HepG2 (cell line): ENCODE data around the gene HDGFL2. TPM values are rescaled to one million over a fixed set of nuclear protein-coding genes. Genes with fewer than 3 reads are reported as not detected.

Experiments used
- ARID2 ChIP-seq: sonication (generic); formaldehyde crosslinking; IDR thresholded peaks from 2 replicates; pipeline ENCODE4 v1.8.1; 2022; ENCODE audit warnings: mild to moderate bottlenecking, missing genetic modification reagents, borderline replicate concordance
- CBFB ChIP-seq: sonication (generic); formaldehyde crosslinking; IDR thresholded peaks from 2 replicates; pipeline ENCODE4 v1.4.0; 2020; ENCODE audit warnings: missing genetic modification reagents
- CBX1 ChIP-seq: IDR thresholded peaks from one replicate; pipeline ENCODE4 v1.6.1; 2016; ENCODE audit warnings: antibody characterized with exemption, low read depth
- ERF ChIP-seq: IDR thresholded peaks from 2 replicates; pipeline ENCODE4 v1.6.1; 2018; ENCODE audit warnings: missing biosample characterization, missing genetic modification reagents
- FLYWCH1 ChIP-seq: sonication (generic); formaldehyde crosslinking; IDR thresholded peaks from 2 replicates; pipeline ENCODE4 v1.8.1; 2023; ENCODE audit warnings: mild to moderate bottlenecking, missing genetic modification reagents
- FOXA3 ChIP-seq: IDR thresholded peaks from 2 replicates; pipeline ENCODE4 v1.6.1; 2016; ENCODE audit warnings: missing genetic modification reagents, missing compliant biosample characterization
- HOXD1 ChIP-seq: sonication (generic); formaldehyde crosslinking; IDR thresholded peaks from 2 replicates; pipeline ENCODE4 v1.5.0; 2020; ENCODE audit warnings: missing genetic modification reagents
- KMT2A ChIP-seq: sonication (generic); formaldehyde crosslinking; IDR thresholded peaks from 2 replicates; pipeline ENCODE4 v1.4.0; 2020; ENCODE audit warnings: missing genetic modification reagents
- NFKB2 ChIP-seq: sonication (generic); formaldehyde crosslinking; IDR thresholded peaks from 2 replicates; pipeline ENCODE4 v1.4.0; 2020; ENCODE audit warnings: missing genetic modification reagents, borderline replicate concordance
- PRMT3 ChIP-seq: sonication (generic); formaldehyde crosslinking; IDR thresholded peaks from 2 replicates; pipeline ENCODE4 v1.8.1; 2022; ENCODE audit warnings: low read depth, mild to moderate bottlenecking, moderate library complexity, missing genetic modification reagents, borderline replicate concordance
- RARA ChIP-seq: IDR thresholded peaks from 2 replicates; pipeline ENCODE4 v1.6.1; 2016; ENCODE audit warnings: missing genetic modification reagents, missing compliant biosample characterization
- SOX5 ChIP-seq: IDR thresholded peaks from 2 replicates; pipeline ENCODE4 v1.6.1; 2016; ENCODE audit warnings: borderline replicate concordance
- TCF12 ChIP-seq, 2 experiments: fragments of 450-650 bp in 1 of 2; sonication (generic) in 1 of 2; formaldehyde crosslinking in 1 of 2; IDR thresholded peaks; 2 replicates each; pipeline versions ENCODE4 v1.6.1 to v1.8.0; 2017 to 2022; ENCODE audit warnings: antibody characterized with exemption in 1 of 2, mild to moderate bottlenecking in 1 of 2, missing genetic modification reagents in 1 of 2, moderate library complexity in 1 of 2
- ZNF557 ChIP-seq: sonication (generic); formaldehyde crosslinking; IDR thresholded peaks from 2 replicates; pipeline ENCODE4 v1.4.0; 2020; ENCODE audit warnings: missing genetic modification reagents
- ZNF563 ChIP-seq: sonication (generic); formaldehyde crosslinking; IDR thresholded peaks from 2 replicates; pipeline ENCODE4 v1.8.0; 2022; ENCODE audit warnings: mild to moderate bottlenecking, moderate library complexity, missing genetic modification reagents
- ZNF670 ChIP-seq: sonication (generic); formaldehyde crosslinking; IDR thresholded peaks from 2 replicates; pipeline ENCODE4 v1.8.0; 2022; ENCODE audit warnings: mild to moderate bottlenecking, missing genetic modification reagents, borderline replicate concordance
- ZNF709 ChIP-seq: sonication (generic); formaldehyde crosslinking; IDR thresholded peaks from 2 replicates; pipeline ENCODE4 v1.5.0; 2020; ENCODE audit warnings: mild to moderate bottlenecking, missing genetic modification reagents
- ZNF883 ChIP-seq: sonication (generic); formaldehyde crosslinking; IDR thresholded peaks from 2 replicates; pipeline ENCODE4 v1.5.1; 2020; ENCODE audit warnings: mild to moderate bottlenecking, missing genetic modification reagents; ENCODE audit errors: not compliant biosample characterization
- polyA plus RNA-seq, 8 experiments: library from polyadenylated mRNA; depleted of rRNA in 3 of 8; stranded (reverse) in 7 of 8; unstranded in 1 of 8; fragments of >200 nt; fragmentation: Illumina TruSeq in 4 of 8; extraction: Trizol in 4 of 8; gene quantifications; 2 replicates each; pipeline versions ENCODE4 v1.2.1 to v1.2.3, GENCODE V29; 2011 to 2016; ENCODE audit warnings: low read depth in 4 of 8, missing spikeins in 1 of 8, mixed read lengths in 1 of 8; ENCODE audit not compliant: insufficient read depth in 1 of 8
- total RNA-seq, 5 experiments: library from RNA; depleted of rRNA; stranded (reverse); fragments of >200 nt; fragmentation: Illumina TruSeq; extraction: Trizol; gene quantifications; 2 replicates each; pipeline ENCODE4 v1.2.3, GENCODE V29; 2016; ENCODE audit warnings: low read depth in 1 of 5
- TF ChIP-seq, protein P1 (sequence below): sonication (generic); formaldehyde crosslinking; IDR thresholded peaks from 2 replicates; pipeline ENCODE4 v1.4.0; 2020; ENCODE audit warnings: low read depth, mild to moderate bottlenecking, missing genetic modification reagents
- TF ChIP-seq, protein P2 (sequence below): sonication (generic); formaldehyde crosslinking; IDR thresholded peaks from 2 replicates; pipeline ENCODE4 v1.8.0; 2022; ENCODE audit warnings: missing genetic modification reagents, mild to moderate bottlenecking, moderate library complexity, borderline replicate concordance
- TF ChIP-seq, protein P3 (sequence below): fragments of 450-650 bp; IDR thresholded peaks from 2 replicates; pipeline ENCODE4 v1.6.1; 2017; ENCODE audit warnings: mild to moderate bottlenecking
- TF ChIP-seq, protein P4 (sequence below): sonication (generic); formaldehyde crosslinking; conservative IDR thresholded peaks from 2 replicates; pipeline ENCODE4 v1.4.0; 2020; ENCODE audit warnings: missing genetic modification reagents

HDGFL2 gene
- total and polyA plus RNA-seq, 2 of the 13 experiments (the other 11 are each of a cell fraction or from before 2014, with no cell fraction given): 20.0 to 51.1 TPM

DNA sequence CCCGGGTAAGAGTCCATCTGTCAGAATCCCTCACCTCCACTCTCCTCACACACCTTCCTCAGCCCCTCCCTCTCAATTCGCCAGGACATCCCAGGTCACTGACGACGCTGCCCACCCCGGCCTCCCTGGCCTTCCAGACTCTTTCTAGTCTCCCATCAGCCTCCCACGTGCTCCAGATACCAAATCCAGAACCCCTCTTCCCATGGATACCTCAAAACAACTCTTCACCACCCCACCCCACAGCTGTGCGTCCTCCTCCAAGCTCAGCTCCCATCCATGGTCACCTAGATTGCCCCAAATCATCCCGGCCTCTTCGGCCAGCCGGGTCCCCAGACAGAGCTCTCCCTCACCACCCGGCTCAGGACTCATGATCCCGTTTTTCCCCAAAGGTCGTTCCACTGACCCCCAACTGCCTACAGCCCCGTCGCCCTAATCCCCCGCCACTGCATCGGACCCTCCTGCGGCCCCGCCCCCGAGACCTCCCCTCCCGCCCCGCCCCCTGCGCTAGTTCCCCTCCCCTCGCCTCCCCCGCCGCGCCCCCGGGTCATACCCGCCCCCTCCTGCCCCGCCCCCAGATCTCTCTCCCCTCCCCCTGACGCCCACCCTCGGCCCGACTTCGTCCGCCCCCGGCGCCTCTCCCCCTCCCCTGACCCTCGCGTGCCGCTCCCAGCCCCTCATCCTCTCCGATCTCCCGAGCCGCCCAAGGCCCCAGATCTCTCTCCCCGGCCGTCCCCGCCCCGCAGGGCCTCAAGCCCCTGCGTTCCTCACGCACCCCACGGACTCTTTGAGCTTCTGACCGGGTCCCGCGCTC, 15.0 kb upstream of the HDGFL2 start (continued):
- no peak for TF ChIP-seq ZNF557
- TF ChIP-seq SOX5 (CRISPR knock-in tag): no peak
- no peak for TF ChIP-seq TCF12 (IDR thresholded peaks at IDR 0.05)
- no peak for TF ChIP-seq TCF12 (CRISPR knock-in tag; IDR thresholded peaks at IDR 0.05)
- TF ChIP-seq, protein P1, sequence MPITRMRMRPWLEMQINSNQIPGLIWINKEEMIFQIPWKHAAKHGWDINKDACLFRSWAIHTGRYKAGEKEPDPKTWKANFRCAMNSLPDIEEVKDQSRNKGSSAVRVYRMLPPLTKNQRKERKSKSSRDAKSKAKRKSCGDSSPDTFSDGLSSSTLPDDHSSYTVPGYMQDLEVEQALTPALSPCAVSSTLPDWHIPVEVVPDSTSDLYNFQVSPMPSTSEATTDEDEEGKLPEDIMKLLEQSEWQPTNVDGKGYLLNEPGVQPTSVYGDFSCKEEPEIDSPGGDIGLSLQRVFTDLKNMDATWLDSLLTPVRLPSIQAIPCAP (CRISPR knock-in tag): no peak
- TF ChIP-seq ZNF563: peak; percentile 32; the same call in 1 of the 2 replicates
- TF ChIP-seq CBX1: no peak
- no peak for TF ChIP-seq FLYWCH1 (CRISPR knock-in tag)
- TF ChIP-seq ARID2: no peak
- no peak for TF ChIP-seq CBFB (CRISPR knock-in tag)
- peak; percentile 63 for TF ChIP-seq RARA (CRISPR knock-in tag)
- TF ChIP-seq, protein P2, sequence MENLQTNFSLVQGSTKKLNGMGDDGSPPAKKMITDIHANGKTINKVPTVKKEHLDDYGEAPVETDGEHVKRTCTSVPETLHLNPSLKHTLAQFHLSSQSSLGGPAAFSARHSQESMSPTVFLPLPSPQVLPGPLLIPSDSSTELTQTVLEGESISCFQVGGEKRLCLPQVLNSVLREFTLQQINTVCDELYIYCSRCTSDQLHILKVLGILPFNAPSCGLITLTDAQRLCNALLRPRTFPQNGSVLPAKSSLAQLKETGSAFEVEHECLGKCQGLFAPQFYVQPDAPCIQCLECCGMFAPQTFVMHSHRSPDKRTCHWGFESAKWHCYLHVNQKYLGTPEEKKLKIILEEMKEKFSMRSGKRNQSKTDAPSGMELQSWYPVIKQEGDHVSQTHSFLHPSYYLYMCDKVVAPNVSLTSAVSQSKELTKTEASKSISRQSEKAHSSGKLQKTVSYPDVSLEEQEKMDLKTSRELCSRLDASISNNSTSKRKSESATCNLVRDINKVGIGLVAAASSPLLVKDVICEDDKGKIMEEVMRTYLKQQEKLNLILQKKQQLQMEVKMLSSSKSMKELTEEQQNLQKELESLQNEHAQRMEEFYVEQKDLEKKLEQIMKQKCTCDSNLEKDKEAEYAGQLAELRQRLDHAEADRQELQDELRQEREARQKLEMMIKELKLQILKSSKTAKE (CRISPR knock-in tag): 0 out of 2 replicates have a peak, but pooled peaks have one; percentile 7
- no peak for TF ChIP-seq KMT2A (CRISPR knock-in tag)
- TF ChIP-seq ZNF709 (CRISPR knock-in tag): no peak
- TF ChIP-seq, protein P3, sequence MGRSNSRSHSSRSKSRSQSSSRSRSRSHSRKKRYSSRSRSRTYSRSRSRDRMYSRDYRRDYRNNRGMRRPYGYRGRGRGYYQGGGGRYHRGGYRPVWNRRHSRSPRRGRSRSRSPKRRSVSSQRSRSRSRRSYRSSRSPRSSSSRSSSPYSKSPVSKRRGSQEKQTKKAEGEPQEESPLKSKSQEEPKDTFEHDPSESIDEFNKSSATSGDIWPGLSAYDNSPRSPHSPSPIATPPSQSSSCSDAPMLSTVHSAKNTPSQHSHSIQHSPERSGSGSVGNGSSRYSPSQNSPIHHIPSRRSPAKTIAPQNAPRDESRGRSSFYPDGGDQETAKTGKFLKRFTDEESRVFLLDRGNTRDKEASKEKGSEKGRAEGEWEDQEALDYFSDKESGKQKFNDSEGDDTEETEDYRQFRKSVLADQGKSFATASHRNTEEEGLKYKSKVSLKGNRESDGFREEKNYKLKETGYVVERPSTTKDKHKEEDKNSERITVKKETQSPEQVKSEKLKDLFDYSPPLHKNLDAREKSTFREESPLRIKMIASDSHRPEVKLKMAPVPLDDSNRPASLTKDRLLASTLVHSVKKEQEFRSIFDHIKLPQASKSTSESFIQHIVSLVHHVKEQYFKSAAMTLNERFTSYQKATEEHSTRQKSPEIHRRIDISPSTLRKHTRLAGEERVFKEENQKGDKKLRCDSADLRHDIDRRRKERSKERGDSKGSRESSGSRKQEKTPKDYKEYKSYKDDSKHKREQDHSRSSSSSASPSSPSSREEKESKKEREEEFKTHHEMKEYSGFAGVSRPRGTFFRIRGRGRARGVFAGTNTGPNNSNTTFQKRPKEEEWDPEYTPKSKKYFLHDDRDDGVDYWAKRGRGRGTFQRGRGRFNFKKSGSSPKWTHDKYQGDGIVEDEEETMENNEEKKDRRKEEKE: no peak
- TF ChIP-seq NFKB2 (CRISPR knock-in tag): peak; percentile 26; the same call in 1 of the 2 replicates
- TF ChIP-seq ERF (CRISPR knock-in tag): no peak
- no peak for TF ChIP-seq FOXA3 (CRISPR knock-in tag)
- no peak for TF ChIP-seq PRMT3 (CRISPR knock-in tag)
- TF ChIP-seq, protein P4, sequence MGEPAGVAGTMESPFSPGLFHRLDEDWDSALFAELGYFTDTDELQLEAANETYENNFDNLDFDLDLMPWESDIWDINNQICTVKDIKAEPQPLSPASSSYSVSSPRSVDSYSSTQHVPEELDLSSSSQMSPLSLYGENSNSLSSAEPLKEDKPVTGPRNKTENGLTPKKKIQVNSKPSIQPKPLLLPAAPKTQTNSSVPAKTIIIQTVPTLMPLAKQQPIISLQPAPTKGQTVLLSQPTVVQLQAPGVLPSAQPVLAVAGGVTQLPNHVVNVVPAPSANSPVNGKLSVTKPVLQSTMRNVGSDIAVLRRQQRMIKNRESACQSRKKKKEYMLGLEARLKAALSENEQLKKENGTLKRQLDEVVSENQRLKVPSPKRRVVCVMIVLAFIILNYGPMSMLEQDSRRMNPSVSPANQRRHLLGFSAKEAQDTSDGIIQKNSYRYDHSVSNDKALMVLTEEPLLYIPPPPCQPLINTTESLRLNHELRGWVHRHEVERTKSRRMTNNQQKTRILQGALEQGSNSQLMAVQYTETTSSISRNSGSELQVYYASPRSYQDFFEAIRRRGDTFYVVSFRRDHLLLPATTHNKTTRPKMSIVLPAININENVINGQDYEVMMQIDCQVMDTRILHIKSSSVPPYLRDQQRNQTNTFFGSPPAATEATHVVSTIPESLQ (CRISPR knock-in tag): no peak
- no peak for TF ChIP-seq HOXD1 (CRISPR knock-in tag)
- TF ChIP-seq ZNF670 (CRISPR knock-in tag): no peak
- no peak for TF ChIP-seq ZNF883 (CRISPR knock-in tag)
